Measurements from ENCODE around the gene EIF2S1.
"Not testable (repeated sequence)": the region's sequence is repeated elsewhere in the genome, so short reads cannot be mapped to it uniquely, and the experiment has no call there.

Gene EIF2S1

DNA sequence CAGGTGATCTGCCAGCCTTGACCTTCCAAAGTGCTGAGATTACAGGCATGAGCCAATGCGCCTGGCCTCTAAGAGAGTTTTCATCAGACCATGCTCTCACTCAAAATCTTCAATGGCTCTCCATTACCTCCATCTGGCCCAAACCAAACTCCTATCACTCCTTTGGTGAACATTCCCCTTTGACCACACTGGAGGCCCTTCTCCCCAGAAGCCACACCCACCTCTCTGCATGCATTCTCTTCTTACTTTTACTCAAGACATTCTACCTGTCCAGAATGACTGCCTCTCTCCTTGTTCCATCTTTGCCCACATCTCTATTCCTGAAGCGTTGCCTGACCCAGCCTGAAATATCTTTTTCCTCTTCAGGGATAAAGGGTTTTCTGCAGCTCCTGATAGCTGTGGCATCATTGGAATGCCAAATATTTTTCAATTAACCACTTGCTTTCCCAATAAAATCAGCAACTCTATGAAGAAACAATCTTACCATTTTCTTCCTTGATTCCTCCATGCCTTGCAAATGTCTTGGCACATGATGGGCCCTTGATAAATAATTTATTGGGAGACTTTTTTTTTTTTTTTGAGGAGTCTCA is 36.3 kb downstream of the EIF2S1 start:
- TF ChIP-seq, protein P1, sequence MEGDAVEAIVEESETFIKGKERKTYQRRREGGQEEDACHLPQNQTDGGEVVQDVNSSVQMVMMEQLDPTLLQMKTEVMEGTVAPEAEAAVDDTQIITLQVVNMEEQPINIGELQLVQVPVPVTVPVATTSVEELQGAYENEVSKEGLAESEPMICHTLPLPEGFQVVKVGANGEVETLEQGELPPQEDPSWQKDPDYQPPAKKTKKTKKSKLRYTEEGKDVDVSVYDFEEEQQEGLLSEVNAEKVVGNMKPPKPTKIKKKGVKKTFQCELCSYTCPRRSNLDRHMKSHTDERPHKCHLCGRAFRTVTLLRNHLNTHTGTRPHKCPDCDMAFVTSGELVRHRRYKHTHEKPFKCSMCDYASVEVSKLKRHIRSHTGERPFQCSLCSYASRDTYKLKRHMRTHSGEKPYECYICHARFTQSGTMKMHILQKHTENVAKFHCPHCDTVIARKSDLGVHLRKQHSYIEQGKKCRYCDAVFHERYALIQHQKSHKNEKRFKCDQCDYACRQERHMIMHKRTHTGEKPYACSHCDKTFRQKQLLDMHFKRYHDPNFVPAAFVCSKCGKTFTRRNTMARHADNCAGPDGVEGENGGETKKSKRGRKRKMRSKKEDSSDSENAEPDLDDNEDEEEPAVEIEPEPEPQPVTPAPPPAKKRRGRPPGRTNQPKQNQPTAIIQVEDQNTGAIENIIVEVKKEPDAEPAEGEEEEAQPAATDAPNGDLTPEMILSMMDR (IDR thresholded peaks at IDR 0.05; ENCODE audit: insufficient read depth, missing control alignments) = no peak
- DNase-seq (ENCODE audit: insufficient read length, low spot score) (no peak), FAIRE-seq (no peak)

DNA sequence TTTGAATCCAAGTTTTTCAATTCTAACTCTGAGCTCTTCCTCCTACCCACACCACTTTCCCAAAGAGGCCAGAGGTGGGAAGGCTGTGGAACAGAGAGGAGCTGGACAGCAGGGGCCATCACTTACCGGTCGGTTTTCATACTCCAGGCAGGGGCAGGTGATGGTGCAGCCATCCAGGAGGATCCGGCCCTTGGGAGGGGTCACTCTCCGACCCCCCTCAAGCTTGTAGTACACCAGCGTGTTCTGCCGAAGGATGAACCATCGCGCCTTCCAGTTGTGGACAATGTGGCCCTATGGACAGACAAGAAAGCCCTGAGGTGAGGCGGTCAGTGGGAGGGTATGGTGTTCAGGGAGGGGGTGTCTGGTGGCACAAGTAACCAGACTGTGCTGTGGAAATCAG is 37.4 kb downstream of the EIF2S1 start:
- TF ChIP-seq, protein P1 (IDR thresholded peaks at IDR 0.05; ENCODE audit: insufficient read depth, missing control alignments) = no peak
- DNase-seq (ENCODE audit: insufficient read length, low spot score) = no peak
- no peak for FAIRE-seq

DNA sequence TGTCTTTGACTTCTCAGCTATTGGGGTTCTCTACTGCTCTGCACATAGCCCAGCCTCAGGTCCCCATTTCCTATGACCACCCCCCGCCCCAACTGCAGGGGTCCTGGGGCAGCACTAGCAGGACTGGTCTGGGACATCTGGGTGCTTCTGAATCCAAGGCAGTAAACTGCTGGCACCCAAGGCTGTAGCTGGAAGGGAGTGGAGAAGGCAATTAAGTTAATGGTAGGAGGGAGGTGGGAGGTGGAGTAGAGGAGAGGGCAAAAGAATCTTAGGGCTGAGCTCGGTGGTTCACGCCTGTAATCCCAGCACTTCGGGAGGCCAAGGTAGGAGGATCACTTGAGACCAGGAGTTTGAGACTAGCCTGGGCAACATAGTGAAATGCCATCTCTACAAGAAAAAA is 40.3 kb downstream of the EIF2S1 start:
- DNase-seq (ENCODE audit: insufficient read length, low spot score) = no peak
- TF ChIP-seq, protein P1 (IDR thresholded peaks at IDR 0.05; ENCODE audit: insufficient read depth, missing control alignments) = no peak
- FAIRE-seq = no peak

DNA sequence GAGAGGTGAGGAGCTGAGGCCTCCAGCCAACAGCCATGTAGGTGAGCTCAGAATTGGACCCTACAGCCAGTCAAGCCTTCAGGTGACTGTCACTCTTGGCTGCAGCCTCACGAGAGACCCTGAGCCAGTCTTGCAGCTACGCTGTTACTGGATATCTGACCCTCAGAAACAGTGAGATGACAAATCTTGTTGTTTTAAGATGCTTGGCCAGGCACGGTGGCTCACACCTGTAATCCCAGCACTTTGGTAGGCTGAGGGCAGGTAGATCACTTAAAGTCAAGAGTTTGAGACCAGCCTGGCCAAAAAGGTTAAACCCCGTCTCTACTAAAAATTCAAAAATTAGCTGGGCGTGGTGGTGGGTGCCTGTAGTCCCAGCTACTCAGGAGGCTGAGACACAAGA is 45.6 kb downstream of the EIF2S1 start:
- FAIRE-seq (no peak), DNase-seq (ENCODE audit: insufficient read length, low spot score) (no peak)
- TF ChIP-seq, protein P1 (IDR thresholded peaks at IDR 0.05; ENCODE audit: insufficient read depth, missing control alignments) = no peak

DNA sequence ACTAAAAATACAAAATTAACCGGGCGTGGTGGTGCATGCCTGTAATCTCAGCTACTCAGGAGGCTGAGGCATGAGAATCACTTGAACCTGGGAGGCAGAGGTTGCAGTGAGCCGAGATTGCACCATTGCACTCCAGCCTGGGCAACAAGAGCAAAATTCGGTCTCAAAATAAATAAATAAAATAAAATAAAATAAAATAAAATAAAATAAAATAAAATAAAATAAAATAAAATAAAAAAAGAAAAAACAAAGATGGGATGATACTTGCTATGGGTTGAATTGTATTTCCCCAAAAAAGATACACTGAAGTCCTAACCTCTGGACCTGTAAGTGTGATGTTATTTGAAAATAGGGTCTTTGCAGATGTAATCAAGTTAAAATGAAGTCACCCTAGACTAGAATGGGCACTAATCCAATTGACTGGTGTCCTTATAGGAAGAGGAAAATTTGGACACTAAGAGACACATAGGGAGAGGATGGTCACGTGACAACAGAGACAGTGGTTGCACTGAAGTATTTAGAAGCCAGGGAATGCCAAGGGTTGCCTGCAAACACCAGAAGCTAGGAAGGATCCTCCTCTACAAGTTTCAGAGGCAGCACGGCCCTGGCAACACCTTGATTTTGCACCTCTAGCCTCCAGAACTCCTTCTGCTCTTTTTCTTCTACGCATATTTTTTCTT is 48.1 kb downstream of the EIF2S1 start:
- not testable (repeated sequence) for FAIRE-seq; DNase-seq (ENCODE audit: insufficient read length, low spot score)

DNA sequence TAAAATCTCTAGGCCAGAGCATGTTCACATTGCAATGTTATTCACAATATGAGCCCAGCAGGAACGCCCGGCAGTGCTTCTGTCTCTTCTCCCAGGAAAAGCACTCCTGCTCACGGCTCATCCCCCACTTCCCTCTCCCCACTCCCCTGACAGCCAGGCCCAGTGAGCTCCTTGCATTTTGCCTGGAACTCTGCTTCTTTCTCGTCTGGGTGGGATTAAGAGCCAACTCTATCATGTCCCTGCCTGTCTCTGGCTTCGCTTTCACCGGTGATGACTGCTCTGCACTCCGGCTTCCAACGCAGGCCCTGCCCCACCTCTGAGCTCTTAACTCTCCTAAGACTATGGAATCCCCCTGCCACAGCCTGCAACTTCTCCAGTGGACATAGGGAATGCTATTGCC is 49.3 kb downstream of the EIF2S1 start:
- FAIRE-seq = no peak
- no peak for DNase-seq (ENCODE audit: insufficient read length, low spot score)
- TF ChIP-seq, protein P1 (IDR thresholded peaks at IDR 0.05; ENCODE audit: insufficient read depth, missing control alignments) = no peak

DNA sequence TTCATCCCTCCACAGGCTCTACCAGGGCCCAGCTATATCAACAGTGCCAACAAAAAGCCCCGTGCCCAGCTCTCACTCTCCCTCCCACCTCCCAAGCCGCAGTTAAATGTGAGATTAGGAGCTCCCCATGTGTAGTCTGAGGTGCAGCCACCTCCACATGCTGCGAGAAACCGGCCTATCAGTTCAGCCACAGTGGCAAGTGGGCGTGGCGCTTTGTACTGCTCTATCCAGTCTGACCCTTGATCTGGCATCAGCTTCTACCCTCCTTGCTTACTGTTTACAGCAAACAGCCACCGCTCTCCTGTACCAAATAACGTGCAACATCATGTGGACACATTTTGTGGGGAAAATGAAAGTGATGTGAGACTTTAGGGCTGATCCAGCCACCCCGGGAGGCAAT is 50.2 kb downstream of the EIF2S1 start:
- TF ChIP-seq, protein P1 (IDR thresholded peaks at IDR 0.05; ENCODE audit: insufficient read depth, missing control alignments) = no peak
- DNase-seq (ENCODE audit: insufficient read length, low spot score) = no peak
- FAIRE-seq = no peak
